Astrocyte of the cerebellum (primary cell): ENCODE results near the gene BHLHE23.

ENCODE experiments used
- DNase-seq: peaks from one replicate; pipeline ENCODE4 v3.0.0-alpha.2; 2011; ENCODE audit warnings: low read depth
- H3K4me3 ChIP-seq: 2 replicates; pipeline ENCODE4 v1.5.1; 2011; ENCODE audit warnings: mild to moderate bottlenecking, low read depth, low read length, moderate library complexity
- in situ Hi-C: cut with HindIII; loops from 2 replicates; pipeline ENCODE4 v1.10.0; 2017; ENCODE audit warnings: low sequenced_read_pairs
- TF ChIP-seq, protein P1 (sequence below): IDR thresholded peaks from 2 replicates; pipeline ENCODE4 v1.5.1; 2012; ENCODE audit warnings: low read length, low read depth, moderate library complexity, mild to moderate bottlenecking; ENCODE audit errors: missing control alignments

BHLHE23 gene

GRCh38 chr20:62995481-62995880 lies 11.3 kb downstream of the BHLHE23 start:
- in situ Hi-C loops, result no loop called here
- DNase-seq, result no peak
- no peak overlapping the region for H3K4me3 ChIP-seq
- TF ChIP-seq, protein P1, sequence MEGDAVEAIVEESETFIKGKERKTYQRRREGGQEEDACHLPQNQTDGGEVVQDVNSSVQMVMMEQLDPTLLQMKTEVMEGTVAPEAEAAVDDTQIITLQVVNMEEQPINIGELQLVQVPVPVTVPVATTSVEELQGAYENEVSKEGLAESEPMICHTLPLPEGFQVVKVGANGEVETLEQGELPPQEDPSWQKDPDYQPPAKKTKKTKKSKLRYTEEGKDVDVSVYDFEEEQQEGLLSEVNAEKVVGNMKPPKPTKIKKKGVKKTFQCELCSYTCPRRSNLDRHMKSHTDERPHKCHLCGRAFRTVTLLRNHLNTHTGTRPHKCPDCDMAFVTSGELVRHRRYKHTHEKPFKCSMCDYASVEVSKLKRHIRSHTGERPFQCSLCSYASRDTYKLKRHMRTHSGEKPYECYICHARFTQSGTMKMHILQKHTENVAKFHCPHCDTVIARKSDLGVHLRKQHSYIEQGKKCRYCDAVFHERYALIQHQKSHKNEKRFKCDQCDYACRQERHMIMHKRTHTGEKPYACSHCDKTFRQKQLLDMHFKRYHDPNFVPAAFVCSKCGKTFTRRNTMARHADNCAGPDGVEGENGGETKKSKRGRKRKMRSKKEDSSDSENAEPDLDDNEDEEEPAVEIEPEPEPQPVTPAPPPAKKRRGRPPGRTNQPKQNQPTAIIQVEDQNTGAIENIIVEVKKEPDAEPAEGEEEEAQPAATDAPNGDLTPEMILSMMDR, result no peak

DNA sequence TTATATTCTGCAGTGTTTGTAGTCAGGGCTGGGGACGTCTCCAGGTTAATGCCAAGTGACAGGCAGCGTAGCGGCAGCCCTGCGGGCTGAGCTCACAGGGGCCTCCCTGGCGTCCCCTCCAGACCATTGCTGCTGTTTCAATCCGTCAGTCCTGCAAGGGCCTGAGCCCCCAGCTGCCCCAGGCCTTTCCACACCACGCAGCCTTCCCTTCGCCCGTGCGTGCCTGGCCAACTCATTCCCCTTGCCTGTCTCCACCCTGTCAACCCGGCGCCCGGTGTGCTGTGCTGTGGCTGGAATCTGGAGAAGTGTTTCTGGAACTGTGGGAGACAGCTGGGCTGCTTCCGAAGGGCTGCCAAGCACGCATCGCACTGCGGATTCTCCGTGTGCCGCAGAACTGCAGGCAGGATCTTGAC lies 11.9 kb downstream of the BHLHE23 start:
- TF ChIP-seq, protein P1, result no peak
- no peak overlapping the region for H3K4me3 ChIP-seq
- in situ Hi-C loops, result no loop called here
- DNase-seq, result no peak

DNA sequence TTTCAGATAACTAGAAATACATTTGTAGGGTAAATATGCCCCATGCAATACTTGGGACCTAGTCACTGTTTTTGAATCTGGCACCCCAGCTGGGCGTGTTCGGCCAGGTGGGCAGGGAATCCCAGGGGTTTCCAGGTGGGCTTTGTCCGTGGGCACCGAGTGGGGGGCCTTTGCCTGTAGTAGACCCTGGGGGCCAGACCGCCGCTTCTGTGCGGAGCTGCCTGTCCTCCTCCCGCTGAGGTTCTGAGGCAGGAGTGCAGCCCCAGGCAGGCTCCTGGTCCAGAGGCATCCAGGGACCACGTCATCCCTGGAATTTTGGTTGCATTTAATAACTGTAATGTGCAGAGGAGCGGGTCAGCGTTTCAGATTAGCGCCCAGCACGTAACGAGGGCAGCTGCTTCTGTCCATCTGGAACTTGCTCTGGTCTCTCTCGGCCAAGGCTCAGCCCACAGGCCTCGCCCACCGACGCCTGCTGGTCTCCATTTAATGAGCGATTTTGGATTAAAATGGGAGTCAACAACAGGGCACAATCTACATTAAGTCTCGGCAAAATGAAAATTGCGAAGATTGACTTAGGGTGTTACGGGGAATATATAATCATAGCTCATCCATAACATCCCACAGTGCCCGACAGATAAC lies 12.8 kb downstream of the BHLHE23 start:
- in situ Hi-C loops, result no loop called here
- DNase-seq, result no peak
- TF ChIP-seq, protein P1, result no peak
- H3K4me3 ChIP-seq, result no peak overlapping the region

DNA sequence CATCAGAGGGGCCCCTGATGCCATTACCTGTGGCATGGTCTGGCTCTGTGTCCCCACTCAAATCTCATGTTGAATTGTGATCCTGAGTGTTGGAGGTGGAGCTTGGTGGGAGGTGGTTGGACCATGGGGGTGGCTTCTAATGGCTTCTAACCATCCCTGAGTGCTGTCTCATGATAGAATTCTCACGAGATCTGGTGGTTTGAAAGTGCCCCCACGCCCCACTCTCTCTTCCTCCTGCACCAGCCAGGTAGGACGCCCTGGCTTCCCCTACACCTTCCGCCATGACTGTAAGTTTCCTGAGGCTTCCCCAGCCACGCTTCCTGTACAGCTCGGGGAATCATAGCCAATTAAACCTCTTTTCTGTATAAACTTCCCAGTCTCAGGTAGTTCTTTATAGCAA lies 14.9 kb downstream of the BHLHE23 start:
- in situ Hi-C loops, result no loop called here
- no peak for DNase-seq
- TF ChIP-seq, protein P1, result no peak
- no peak overlapping the region for H3K4me3 ChIP-seq

DNA sequence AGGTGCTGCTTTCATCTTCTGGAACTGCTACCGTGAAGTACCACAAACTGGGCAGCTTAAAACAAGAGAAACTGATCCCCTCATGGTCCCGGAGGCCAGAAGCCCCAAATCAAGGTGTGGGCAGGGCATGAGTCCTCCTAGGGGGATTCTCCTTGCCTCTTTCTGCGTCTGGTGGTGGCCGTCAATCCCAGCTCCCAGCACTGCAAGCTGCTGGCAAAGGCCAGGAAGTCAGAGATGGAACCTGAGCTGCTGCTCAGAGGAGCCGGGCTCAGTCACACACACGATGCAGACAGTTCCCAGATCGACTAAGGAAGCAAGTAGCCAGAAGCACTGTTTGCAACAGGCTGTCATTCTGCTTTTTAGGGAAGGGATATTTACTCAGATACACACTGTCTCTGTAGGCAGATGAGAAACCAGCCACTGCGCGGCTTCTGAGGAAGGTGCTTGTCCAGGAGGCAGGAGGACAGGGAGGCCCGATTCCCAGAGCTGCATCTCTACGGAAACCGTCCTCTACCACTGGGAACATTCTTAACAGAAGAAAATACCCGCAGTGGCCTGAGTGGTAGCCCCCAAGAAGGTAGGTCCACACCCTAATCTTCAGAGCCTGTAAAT lies 15.5 kb downstream of the BHLHE23 start:
- no peak for DNase-seq
- H3K4me3 ChIP-seq, result no peak overlapping the region
- in situ Hi-C loops, result no loop called here
- TF ChIP-seq, protein P1, result no peak

GRCh38 chr20:62990306-62990825 lies 16.4 kb downstream of the BHLHE23 start:
- no peak overlapping the region for H3K4me3 ChIP-seq
- DNase-seq, result no peak
- in situ Hi-C loops, result no loop called here
- TF ChIP-seq, protein P1, result no peak
